Nephron (organoid): Measurements from ENCODE around the gene NHS.

Experiments
- H3K27ac Mint-ChIP-seq, 3 experiments: 2 replicates each; pipeline ENCODE4 v1.8.0; 2020; ENCODE audit warnings: mixed read lengths in 3 of 3, mild to moderate bottlenecking in 2 of 3, moderate library complexity in 1 of 3
- H3K27me3 Mint-ChIP-seq: 2 replicates; pipeline ENCODE4 v1.8.0; 2021; ENCODE audit warnings: low read depth, mild to moderate bottlenecking, moderate library complexity, mixed read lengths
- H3K36me3 Mint-ChIP-seq: 2 replicates; pipeline ENCODE4 v1.8.0; 2020; ENCODE audit warnings: low read depth, mixed read lengths
- H3K4me1 Mint-ChIP-seq: 2 replicates; pipeline ENCODE4 v1.8.0; 2020; ENCODE audit warnings: mixed read lengths
- H3K4me3 Mint-ChIP-seq, 3 experiments: 2 replicates each; pipeline ENCODE4 v1.8.0; 2020; ENCODE audit warnings: mild to moderate bottlenecking in 3 of 3, mixed read lengths in 3 of 3, moderate library complexity in 2 of 3
- H3K9me3 Mint-ChIP-seq: 2 replicates; pipeline ENCODE4 v1.8.0; 2020; ENCODE audit warnings: mixed read lengths
- CTCF ChIP-seq, 3 experiments: fragments of 200-600 bp; sonication (generic); IDR thresholded peaks; one replicate each; pipeline ENCODE4 v1.5.0; 2021; ENCODE audit warnings: antibody characterized with exemption in 3 of 3; ENCODE audit not compliant: unreplicated experiment in 3 of 3

NHS gene

GRCh38 chrX:17559728-17560379, 184.9 kb downstream of the NHS start:
- H3K4me1 Mint-ChIP-seq, result peaks cover 57% of the 10 kb centered on the region
- no peaks in the 10 kb centered on the region for H3K36me3 Mint-ChIP-seq
- H3K27ac Mint-ChIP-seq, result peak overlapping the region; percentile 91 to 97 (median 97)

GRCh38 chrX:17560385-17560784, 185.4 kb downstream of the NHS start:
- TF ChIP-seq CTCF (IDR thresholded peaks at IDR 0.05; ENCODE audit: unreplicated experiment in 3 of 3), result no peak
- Mint-ChIP-seq H3K27ac (peak overlapping the region; percentile 91 to 97 (median 97)), H3K4me3 (peak overlapping the region in 1 of 3 experiments; percentile 23), H3K9me3 (no peaks in the 10 kb centered on the region), H3K27me3 (no peaks in the 10 kb centered on the region), H3K36me3 (no peaks in the 10 kb centered on the region), H3K4me1 (peaks cover 57% of the 10 kb centered on the region)

More at GRCh38 chrX:17559728-17560379, 184.9 kb downstream of the NHS start:
- no peak for TF ChIP-seq CTCF (IDR thresholded peaks at IDR 0.05; ENCODE audit: unreplicated experiment in 3 of 3)
- Mint-ChIP-seq H3K27me3 (no peaks in the 10 kb centered on the region), H3K9me3 (no peaks in the 10 kb centered on the region), H3K4me3 (peak overlapping the region; percentile 23 to 66 (median 29))

- Mint-ChIP-seq H3K27me3 (no peaks in the 10 kb centered on the region), H3K9me3 (no peaks in the 10 kb centered on the region), H3K4me3 (no peak overlapping the region), H3K36me3 (no peaks in the 10 kb centered on the region), H3K27ac (peak overlapping the region in 1 of 3 experiments; percentile 14), H3K4me1 (peaks cover 60% of the 10 kb centered on the region)
- no peak for TF ChIP-seq CTCF (IDR thresholded peaks at IDR 0.05; ENCODE audit: unreplicated experiment in 3 of 3)
Measured at GRCh38 chrX:17563076-17563475, 188.1 kb downstream of the NHS start.

GRCh38 chrX:17563515-17563914, 188.5 kb downstream of the NHS start:
- H3K9me3 Mint-ChIP-seq, result no peaks in the 10 kb centered on the region
- H3K4me1 Mint-ChIP-seq, result peaks cover 57% of the 10 kb centered on the region

GRCh38 chrX:17564689-17565409, 189.8 kb downstream of the NHS start:
- Mint-ChIP-seq H3K4me3 (no peak overlapping the region), H3K36me3 (no peaks in the 10 kb centered on the region), H3K9me3 (peaks cover 3% of the 10 kb centered on the region)

More at GRCh38 chrX:17563515-17563914, 188.5 kb downstream of the NHS start:
- no peak for TF ChIP-seq CTCF (IDR thresholded peaks at IDR 0.05; ENCODE audit: unreplicated experiment in 3 of 3)
- Mint-ChIP-seq H3K36me3 (no peaks in the 10 kb centered on the region), H3K27ac (peak overlapping the region in 2 of 3 experiments; percentile 14 to 47), H3K27me3 (no peaks in the 10 kb centered on the region), H3K4me3 (no peak overlapping the region)

More at GRCh38 chrX:17564689-17565409, 189.8 kb downstream of the NHS start:
- Mint-ChIP-seq H3K4me1 (peaks cover 43% of the 10 kb centered on the region), H3K27me3 (no peaks in the 10 kb centered on the region), H3K27ac (peak overlapping the region in 2 of 3 experiments; percentile 52 to 53)
- no peak for TF ChIP-seq CTCF (IDR thresholded peaks at IDR 0.05; ENCODE audit: unreplicated experiment in 3 of 3)
